Brain pericyte (primary cell): ENCODE results near the gene SAMD11.
"Not testable (repeated sequence)": the region's sequence is repeated elsewhere in the genome, so short reads cannot be mapped to it uniquely, and the experiment has no call there.

ENCODE experiments used
- DNase-seq: peaks from one replicate; pipeline ENCODE4 v3.0.0-alpha.2; 2012; ENCODE audit warnings: low read depth, low spot score

The SAMD11 gene

DNA sequence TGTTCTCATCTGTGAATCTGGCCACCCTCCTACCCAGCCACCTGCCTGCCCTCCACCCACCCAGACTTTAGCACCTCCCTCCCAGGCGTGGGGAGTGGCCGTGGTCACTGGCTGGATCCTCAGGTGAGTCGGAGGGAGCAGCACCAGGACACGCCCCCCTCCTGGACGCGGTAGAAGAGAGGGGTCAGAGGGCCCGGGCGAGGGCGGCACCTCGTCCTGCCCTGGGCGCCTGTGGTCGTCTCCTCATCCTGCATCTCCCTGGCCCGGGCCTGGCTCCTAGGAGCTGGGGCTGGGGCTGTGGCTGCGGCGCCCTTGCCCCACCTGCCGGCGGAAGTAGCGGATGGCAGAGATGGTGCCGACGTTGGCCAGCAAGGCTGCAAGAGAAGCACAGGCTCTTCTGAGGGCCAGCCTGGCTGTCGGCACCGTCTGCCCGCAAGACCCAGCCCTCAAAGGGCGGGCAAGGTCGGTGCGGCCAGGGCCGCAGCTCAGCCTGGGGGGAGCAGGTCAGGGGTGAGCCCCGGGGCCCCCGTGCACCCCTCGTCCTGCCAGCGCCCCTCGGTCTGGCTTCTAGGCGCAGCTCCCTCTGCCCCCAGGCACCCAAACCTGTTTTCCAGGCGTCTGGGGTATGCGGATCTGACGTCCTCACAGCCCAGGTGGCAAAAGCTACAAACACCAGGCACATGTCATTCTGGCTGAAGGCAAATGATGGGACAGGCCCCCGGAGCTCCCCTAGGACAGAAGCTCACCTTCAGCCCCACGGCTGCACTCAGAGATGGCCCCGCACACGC is 52.4 kb downstream of the SAMD11 start:
- DNase-seq = no peak

DNA sequence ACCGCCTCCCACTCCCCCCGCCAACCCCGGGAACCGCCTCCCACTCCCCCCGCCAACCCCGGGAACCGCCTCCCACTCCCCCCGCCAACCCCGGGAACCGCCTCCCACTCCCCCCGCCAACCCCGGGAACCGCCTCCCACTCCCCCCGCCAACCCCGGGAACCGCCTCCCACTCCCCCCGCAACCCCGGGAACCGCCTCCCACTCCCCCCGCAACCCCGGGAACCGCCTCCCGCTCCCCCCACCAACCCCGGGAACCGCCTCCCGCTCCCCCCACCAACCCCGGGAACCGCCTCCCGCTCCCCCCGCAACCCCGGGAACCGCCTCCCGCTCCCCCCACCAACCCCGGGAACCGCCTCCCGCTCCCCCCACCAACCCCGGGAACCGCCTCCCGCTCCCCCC is 53.1 kb downstream of the SAMD11 start:
- not testable (repeated sequence) for DNase-seq

DNA sequence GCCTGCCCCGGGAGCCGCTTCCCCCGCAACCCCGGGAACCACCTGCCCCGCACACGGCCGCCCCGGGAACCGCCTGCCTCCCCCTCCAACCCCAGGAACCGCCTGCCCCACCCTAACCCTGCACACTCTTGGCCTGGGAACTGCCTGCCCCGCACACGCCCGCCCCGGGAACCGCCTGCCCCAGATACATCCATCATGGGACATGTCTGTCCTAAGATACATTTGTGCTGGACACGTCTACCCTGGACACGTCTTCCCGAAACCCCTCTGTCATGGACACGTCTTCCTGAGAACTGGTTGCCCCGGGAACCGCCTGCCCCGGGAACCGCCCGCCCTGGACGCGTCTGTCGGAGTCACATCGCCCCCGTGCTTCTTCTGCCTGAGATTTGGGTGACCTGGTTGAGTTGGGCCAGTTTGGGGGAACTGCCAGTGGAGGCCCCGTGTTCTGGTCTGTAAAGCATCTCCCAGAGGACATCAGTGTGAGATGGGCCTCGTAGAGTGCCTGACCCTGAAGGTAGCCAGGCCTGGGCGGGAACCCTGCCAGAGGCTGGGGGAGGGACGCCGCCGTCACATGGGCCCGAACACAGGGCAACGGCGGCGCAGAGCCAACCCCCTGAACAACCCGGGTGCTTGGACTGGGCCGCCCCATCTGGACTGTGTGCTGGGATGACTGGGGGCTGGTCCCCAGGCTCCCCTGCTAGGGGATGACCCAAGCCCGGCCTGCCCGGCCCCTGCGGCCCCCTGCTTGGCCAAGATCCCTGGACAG is 54.5 kb downstream of the SAMD11 start:
- no peak for DNase-seq

DNA sequence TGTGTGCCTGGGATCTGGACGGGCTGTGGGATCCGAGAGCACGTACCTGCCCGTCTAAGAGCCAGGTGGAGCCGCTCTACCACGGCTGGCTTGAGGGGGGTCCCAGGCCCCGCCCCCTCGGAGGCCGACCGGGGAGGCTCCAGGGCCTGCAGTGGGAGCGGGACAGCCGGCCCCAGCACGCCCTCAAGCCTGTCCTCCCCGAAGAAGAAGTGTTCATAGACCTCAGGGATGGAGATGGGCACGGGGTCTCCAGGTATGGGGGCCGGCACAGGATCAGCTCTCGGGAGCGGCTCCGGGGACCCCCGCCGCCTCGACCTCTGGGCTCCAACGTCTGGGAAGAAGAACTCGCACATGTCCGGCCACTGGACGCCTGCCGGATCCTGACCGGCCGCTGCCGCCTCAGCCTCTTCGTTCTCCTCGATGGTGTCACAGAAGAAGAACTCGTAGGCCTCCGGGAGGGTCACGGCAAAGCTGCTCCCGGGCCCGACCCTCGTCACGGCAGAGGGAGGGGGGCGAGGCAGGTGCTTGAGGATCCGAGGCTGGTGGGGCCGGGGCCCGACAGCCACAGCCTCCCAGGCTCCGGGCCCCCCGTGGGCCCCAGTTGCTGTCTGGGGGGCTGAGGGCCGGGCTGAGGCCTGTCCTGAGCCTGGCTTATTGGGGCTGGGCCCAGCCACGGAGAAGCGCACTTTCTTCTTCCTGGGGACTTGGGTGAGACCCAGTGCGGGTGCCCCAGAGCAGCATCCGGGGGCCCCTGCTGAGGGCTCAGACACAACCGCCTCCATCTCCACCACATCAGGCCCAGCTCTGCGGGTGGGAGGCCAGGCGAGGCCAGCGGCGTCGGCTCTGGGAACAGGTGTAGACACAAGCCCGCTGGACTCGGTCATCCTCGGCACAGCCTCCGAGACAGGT is 55.4 kb downstream of the SAMD11 start:
- DNase-seq = no peak

DNA sequence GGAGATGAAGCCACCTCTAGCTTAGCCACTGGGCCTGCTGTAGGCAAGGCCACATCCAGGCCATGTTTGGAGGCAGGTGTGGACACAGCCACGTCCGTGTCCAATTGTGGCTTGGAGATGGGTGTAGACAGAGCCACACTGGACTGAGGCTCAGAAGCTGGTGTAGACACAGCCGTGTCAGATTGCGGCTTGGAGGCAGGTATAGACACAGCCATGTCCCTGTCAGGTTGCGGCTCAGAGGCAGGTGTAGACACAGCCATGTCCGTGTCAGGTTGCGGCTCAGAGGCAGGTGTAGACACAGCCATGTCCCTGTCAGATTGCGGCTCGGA is 56.0 kb downstream of the SAMD11 start:
- no peak for DNase-seq

DNA sequence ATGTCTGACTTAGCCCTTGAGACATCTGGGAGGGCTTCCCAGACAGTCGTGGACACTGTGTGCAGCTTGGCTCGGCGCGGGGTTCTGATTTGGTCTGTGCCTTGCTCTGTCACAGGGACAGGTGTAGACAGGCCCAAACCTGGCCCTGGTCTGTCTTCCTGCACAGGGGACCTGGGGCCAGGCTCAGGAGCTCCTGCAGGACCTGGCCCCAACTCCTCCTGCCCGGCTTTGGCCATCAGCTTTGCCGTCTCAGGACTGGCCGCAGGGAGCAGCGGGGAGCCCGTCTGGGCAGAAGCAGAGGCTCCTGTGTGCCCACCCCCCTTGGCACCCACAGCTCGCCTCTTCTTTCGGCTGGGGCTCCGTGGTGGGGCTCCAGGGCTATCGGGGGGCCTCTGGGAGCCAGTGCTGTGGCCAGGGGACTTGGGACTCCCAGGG is 56.4 kb downstream of the SAMD11 start:
- no peak for DNase-seq

DNA sequence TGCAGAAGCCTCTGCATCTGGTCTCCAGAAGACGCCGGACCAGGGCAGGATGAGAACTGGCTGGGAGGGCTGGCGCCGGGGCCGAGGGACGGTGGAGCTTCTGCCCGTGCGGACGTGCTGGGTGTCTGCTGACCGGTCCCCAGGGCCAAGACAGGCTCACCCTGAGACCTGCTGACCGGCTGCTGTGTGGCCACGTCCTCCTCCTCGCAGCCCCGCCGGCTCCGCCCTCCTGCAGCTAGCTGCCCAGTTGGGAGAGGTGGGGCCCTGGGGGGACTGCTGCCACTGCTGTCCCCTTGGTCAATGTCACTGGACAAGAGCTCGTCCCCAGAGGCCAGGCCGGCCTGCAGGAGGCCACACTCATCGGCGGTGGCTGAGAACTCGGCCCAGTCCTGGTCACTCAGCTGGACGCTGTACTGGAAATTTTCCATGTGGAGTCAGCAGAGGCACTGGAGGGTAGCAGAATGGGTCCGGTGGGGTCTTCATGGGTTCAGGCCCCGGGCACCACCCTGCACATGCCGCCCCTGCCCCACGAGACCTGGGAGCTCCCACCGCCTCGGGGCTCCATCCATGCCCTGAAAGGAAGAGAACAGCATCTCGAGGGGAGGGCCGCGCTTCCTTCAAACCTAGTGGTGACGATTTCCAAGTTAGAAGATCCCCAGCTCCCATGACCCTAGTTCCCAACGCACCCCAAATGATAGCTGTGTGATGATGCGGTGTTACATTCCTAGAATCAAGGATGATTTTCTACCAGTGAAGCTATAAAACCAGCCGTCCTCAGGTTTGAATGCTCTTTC is 57.1 kb downstream of the SAMD11 start:
- DNase-seq = no peak

DNA sequence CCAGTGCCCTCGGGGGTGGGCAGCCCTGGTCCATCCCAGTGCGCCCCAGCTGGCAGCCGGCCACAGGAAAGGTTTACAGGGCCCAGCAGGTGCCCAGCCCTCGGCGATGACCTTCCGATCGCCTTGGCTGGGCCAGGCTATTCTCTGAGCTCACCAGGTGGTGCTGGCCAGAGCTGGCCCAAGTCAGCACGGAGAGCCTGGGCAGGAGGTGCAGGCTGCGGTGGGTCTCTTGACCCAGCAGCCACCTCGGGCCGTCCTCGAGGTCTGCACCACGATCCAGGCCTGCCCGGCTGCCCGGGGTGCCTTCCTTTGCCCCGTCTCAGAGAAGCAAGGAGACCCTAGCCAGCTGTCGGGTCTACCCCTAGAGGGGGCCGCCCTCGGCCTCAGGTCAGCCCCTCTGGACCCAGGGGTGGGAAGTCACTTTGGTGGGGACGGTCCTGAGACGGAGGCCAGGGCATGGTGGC is 57.8 kb downstream of the SAMD11 start:
- DNase-seq = no peak

DNA sequence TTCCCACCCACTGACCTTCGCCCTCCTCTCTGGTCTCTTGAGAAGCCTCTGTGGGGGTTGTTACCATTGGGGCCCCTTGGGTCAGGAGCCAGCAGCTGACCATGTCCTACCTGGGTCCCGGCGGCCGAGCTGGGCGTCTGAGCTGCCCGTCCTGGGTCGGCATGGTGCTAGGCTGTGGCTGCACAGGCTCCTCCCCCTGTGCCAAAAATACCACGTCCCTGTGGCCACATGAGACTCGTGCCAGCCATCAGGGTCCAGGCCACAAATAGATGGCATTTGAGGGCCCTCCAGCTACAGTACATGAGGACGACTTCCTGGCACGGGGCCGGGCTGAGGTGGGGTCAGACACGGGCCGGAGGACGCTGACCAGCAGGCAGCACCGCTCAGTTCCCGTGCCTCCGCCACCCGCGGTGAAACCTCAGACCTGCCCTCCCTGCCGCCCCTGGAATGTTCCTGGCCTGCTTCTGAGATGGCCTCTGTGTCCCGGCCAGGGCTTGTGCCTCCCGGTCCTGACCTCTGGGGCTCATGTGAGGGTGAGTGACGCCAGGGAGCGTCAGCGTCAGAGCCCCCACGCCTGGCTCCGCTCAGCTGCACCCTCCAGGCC is 58.3 kb downstream of the SAMD11 start, which contains the start of gene PERM1:
TSS of gene PERM1 (minus strand) at position 139 of the 604 bp plus-strand sequence. CDS start 1,064 bp downstream, outside the sequence.
- no peak for DNase-seq

DNA sequence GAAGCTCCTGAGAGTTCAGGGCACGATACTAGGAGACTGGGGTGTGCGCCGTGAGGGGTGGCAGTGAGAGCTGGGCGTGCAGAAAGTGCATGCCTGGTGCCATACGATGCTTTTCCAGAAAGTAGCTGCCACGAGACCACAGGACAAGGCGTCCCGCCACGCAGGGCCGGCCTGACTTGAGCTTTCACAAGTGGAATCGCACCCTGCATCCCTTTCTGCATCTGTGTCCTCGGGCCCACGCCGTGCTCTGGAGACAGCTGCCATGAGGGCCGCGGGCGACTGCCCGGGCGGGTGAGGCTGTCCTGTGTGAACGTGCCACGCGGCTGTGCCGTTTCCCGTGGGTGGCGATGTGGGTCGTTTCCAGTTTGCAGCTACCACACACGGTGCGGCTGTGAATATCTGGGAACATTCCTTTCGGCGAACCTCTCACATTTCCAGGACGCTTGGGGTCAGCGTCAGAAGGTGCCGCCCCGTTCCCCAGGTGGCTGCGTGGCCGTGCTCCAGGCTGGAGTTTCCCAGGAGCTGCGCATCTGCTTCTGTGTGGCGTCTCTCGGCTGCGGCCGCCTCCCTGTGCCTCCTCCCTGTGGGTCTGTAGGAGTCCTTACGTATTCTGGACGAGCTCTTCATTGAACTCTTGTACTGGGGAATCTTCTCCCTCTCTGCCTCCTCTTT is 59.2 kb downstream of the SAMD11 start:
- DNase-seq = no peak

DNA sequence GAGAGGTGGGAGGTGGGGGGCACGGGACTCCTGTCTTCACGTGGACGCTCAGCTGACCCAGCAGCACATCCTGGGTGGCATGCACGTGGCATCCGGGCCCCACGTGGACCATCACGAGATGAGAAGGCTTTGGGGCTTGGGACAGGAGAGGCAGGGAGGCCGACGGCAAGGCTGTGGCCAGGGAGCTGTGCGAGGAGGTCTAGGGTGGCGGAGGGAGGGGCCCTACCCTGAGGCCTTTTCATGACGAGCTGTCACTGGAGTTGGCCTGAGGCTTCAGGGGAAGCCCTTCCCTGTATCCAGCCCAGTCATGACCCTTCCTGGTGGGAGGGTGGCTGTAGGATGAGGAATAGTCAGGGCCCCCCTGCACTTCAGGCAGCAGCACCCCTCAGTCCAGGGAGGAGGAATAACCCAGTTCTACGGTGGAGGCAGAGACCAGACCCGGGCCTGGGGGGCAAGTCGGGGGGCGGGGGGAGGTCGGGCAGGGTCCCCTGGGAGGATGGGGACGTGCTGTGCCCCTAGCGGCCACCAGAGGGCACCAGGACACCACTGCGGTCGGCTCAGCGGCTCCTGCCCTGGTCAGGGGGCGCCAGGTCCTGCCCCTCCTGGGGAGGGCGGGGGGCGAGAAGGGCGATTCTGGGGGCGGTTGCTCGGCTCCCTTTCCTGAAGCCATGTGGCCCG is 60.2 kb downstream of the SAMD11 start:
- DNase-seq = no peak

DNA sequence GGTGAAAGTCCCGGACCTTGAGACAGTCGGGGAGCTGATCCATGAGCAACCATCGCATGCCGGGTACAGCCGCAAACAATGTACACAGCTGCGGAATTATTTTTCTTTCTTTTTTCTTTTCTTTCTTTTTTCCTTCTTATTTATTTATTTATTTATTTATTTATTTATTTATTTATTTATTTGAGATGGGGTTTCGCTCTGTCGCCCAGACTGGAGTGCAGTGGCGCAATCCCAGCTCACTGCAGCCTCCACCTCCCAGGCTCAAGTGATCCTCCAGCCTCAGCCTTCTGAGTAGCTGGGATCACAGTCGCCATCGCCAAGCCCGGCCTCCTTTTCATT is 60.7 kb downstream of the SAMD11 start:
- no peak for DNase-seq

DNA sequence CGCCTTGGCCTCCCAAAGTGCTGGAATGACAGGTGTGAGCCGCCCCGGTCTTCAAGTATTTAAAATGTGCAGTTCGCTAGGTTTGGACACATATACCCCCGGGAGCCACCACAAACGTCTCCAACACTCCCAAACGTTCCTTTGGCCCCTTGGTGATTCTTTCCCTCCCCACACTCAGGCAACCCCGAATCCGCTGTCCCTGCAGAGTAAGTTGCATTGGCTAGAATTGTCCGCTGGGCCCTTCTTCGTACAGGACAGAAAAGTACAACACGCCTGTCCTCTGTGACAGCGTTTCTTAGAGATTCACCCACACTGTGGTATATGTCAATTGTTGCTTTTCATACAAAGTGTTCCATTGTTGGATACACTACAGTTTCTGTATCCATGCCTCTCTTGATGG is 61.4 kb downstream of the SAMD11 start:
- DNase-seq = no peak

DNA sequence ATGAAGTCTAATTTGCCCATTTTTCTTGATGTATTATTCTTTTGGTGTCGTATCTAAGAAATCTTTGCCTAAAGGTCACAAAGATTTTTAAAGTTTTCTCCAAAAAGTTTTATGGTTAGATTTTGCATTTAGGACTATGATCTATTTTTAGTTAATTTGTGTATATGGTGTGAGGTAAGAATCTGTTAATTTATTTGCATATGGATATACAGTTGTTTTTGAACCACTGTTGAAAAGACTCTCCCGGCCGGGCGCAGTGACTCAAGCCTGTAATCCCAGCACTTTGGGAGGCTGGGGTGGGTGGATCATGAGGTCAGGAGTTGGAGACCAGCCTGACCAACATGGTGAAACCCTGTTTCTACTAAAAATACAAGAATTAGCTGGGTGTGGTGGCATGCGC is 64.3 kb downstream of the SAMD11 start:
- DNase-seq = not testable (repeated sequence)

DNA sequence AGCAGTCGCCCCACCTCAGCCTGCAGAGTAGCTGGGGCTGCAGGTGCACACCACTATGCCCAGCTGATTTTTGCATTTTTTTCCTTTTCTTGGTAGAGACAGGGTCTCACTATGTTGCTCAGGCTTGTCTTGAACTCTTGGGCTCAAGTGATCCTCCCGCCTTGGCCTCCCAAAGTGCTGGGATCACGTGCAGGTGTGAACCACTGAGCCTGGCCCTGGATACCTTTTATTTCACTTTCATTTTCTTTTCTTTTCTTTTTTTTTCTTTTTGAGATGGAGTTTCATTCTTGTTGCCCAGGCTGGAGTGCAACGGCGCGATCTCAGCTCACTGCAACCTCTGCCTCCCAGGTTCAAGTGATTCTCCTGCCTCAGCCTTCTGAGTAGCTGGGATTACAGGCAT is 67.6 kb downstream of the SAMD11 start:
- not testable (repeated sequence) for DNase-seq

DNA sequence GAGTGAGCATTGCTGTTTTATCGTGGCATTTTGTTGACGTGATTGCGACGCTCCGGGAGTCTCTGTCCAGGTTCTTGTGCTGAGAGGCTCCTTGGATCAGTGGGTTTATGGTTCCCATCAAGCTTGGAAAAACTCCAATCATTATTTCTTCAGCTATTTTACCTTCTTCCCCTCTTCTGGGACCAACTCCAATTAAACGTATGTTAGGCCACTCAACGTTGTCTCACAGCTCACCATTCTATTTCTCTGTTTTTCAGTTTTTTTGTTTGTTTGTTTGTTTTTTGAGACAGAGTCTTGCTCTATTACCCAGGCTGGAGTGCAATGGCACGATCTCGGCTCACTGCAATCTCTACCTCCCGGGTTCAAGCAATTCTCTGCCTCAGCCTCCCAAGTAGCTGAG is 68.2 kb downstream of the SAMD11 start:
- no peak for DNase-seq

DNA sequence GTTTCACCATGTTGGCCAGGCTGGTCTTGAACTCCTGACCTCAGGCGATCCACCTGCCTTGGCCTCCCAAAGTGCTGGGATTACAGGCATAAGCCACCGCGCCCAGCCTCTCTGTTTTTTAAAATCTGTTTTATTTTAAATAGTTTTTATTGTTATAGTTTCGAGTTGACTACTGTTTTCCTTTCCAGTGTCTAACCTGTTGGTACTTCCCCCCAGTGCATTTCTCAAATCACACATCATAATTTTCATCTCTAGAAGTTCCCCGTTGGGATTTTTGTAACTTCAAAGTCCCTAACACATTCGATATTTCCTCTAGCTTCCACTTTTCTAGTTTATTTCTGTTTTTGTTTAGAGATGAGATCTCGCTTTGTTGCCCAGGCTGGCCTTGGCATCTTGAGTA is 68.6 kb downstream of the SAMD11 start:
- DNase-seq = no peak

DNA sequence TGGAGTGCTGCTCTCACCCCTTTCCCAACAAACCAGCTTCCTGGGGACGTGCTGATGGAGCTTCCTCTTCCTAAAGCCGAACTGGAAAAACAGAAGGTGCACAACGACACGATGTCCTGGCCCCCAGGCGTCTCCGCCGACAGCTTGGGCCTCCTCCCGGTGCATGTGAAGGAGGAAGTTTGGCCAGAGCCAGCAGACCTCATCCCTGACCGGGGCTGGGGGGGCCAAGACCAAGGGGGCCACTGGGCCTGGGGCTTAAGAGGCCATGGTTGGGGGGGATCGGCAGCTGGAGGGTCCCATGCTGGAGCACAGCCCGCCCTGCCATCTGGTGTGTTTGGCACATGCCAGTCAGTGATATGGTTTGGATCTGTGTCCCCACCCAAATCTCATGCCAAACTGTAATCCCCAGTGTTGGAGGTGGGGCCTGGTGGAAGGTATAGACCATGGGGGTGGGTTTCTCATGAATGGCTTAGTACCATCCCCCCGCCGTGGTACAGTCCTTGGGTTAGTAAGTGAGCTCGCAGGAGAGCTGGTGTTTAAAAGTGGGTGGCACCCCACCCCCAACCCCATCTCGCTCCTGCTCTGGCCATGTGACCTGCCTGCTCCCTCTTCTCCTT is 69.8 kb downstream of the SAMD11 start:
- DNase-seq = no peak
